Sigmoid colon (tissue), 7 donors: ENCODE measurements around the gene ACOX3. TPM values are rescaled to one million over a fixed set of nuclear protein-coding genes. Genes with fewer than 3 reads are reported as not detected.

ENCODE experiments used
- DNase-seq: peaks from one replicate; pipeline ENCODE4 v3.0.0-alpha.2; 2019
- H3K27ac ChIP-seq, 4 donors: fragments of 200-600 bp; sonication (generic); one replicate each; pipeline ENCODE4 v1.5.1; 2016 to 2019; ENCODE audit warnings: mild to moderate bottlenecking in 1 of 4
- H3K27me3 ChIP-seq, 3 donors: fragments of 200-600 bp; sonication (generic); one replicate each; pipeline ENCODE4 v1.5.1; 2019; ENCODE audit warnings: mild to moderate bottlenecking in 1 of 3
- H3K36me3 ChIP-seq, 4 donors: fragments of 200-600 bp; sonication (generic); one replicate each; pipeline ENCODE4 v1.5.1; 2016 to 2019
- H3K4me1 ChIP-seq, 4 donors: fragments of 200-600 bp; sonication (generic); one replicate each; pipeline ENCODE4 v1.5.1; 2017 to 2019
- H3K4me3 ChIP-seq, 4 donors: fragments of 200-600 bp; sonication (generic); one replicate each; pipeline ENCODE4 v1.5.1; 2017 to 2019; ENCODE audit warnings: mild to moderate bottlenecking in 2 of 4, moderate library complexity in 1 of 4
- H3K9me3 ChIP-seq, 4 donors: fragments of 200-600 bp in 3 of 4; sonication (generic) in 3 of 4; one replicate each; pipeline versions ENCODE4 v1.5.1 to v1.6.1; 2013 to 2019
- EP300 ChIP-seq, 4 donors: sonication (generic); formaldehyde crosslinking; IDR thresholded peaks; one replicate each; pipeline ENCODE4 v1.6.1; 2017; ENCODE audit warnings: antibody characterized with exemption in 4 of 4
- POLR2A ChIP-seq, 2 donors: fragments of 450-650 bp; IDR thresholded peaks; one replicate each; pipeline ENCODE4 v1.6.1; 2016; ENCODE audit warnings: antibody characterized with exemption in 2 of 2, mild to moderate bottlenecking in 2 of 2, moderate library complexity in 2 of 2
- POLR2AphosphoS5 ChIP-seq, 4 donors: sonication (generic); formaldehyde crosslinking; IDR thresholded peaks; one replicate each; pipeline ENCODE4 v1.6.1; 2017; ENCODE audit warnings: antibody characterized with exemption in 4 of 4
- WGBS, 2 donors: extraction: QIAGEN DNeasy Blood & Tissue Kit; methylation state at CpG; one replicate each; pipeline ENCODE4 v1.1.7; 2013; 5-methylcytosine and 5-hydroxymethylcytosine counted together
- intact Hi-C: fragments of 100-400 bp; cut with DNase I; formaldehyde crosslinking; loops from one replicate; pipeline ENCODE4 v1.15.1; 2023
- polyA plus RNA-seq, 3 donors: library from polyadenylated mRNA; stranded (reverse); fragments of 200-250 nt; gene quantifications; one replicate each; pipeline ENCODE4 v1.2.3, GENCODE V29; 2013
- total RNA-seq, 4 donors: library from RNA; depleted of rRNA; stranded (reverse); fragments of >200 nt; gene quantifications; one replicate each; pipeline ENCODE4 v1.1.0, GENCODE V29; 2016
- TF ChIP-seq, protein P1 (sequence below), 4 experiments: fragments of 450-650 bp in 3 of 4; fragments of 200-600 bp in 1 of 4; IDR thresholded peaks; one replicate each; pipeline ENCODE4 v1.5.1; 2016 to 2019; ENCODE audit warnings: antibody characterized with exemption in 4 of 4, mild to moderate bottlenecking in 3 of 4, moderate library complexity in 2 of 4
- donor health status: healthy with polysubstance abuse.
- donor health status: Bipolar disorder and iron deficiency.
- donor health status: healthy.

The ACOX3 gene
- total and polyA plus RNA-seq, 7 donors = 8.4 to 51.0 (median 24.8) TPM

GRCh38 chr4:8398347-8398746 lies 42.2 kb downstream of the ACOX3 start:
- WGBS, 2 donors = 89 to 94% methylated on average over 9 of the region's 9 CpGs
- Histone ChIP-seq H3K9me3 (no peaks in the 10 kb centered on the region), H3K27ac (no peak overlapping the region), H3K4me3 (no peak overlapping the region), H3K4me1 (peaks cover 0 to 42% (median 38%) of the 10 kb centered on the region in 4 donors), H3K36me3 (peaks cover 3 to 45% (median 25%) of the 10 kb centered on the region in 4 donors), H3K27me3 (no peaks in the 10 kb centered on the region)
- intact Hi-C loops = no loop called here
- no peak for DNase-seq
- no peak for TF ChIP-seq POLR2A (IDR thresholded peaks at IDR 0.05)
- no peak for TF ChIP-seq POLR2AphosphoS5 (IDR thresholded peaks at IDR 0.05)
- TF ChIP-seq EP300 (IDR thresholded peaks at IDR 0.05) = no peak
- TF ChIP-seq, protein P1, sequence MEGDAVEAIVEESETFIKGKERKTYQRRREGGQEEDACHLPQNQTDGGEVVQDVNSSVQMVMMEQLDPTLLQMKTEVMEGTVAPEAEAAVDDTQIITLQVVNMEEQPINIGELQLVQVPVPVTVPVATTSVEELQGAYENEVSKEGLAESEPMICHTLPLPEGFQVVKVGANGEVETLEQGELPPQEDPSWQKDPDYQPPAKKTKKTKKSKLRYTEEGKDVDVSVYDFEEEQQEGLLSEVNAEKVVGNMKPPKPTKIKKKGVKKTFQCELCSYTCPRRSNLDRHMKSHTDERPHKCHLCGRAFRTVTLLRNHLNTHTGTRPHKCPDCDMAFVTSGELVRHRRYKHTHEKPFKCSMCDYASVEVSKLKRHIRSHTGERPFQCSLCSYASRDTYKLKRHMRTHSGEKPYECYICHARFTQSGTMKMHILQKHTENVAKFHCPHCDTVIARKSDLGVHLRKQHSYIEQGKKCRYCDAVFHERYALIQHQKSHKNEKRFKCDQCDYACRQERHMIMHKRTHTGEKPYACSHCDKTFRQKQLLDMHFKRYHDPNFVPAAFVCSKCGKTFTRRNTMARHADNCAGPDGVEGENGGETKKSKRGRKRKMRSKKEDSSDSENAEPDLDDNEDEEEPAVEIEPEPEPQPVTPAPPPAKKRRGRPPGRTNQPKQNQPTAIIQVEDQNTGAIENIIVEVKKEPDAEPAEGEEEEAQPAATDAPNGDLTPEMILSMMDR (IDR thresholded peaks at IDR 0.05) = no peak

GRCh38 chr4:8396762-8397406 lies 43.6 kb downstream of the ACOX3 start:
- no peaks in the 10 kb centered on the region for H3K27me3 ChIP-seq
- no peaks in the 10 kb centered on the region for H3K9me3 ChIP-seq
- intact Hi-C loops = no loop called here
- TF ChIP-seq EP300 (IDR thresholded peaks at IDR 0.05) (no peak), POLR2AphosphoS5 (IDR thresholded peaks at IDR 0.05) (no peak), POLR2A (IDR thresholded peaks at IDR 0.05) (no peak)
- TF ChIP-seq, protein P1 (IDR thresholded peaks at IDR 0.05) = no peak
- WGBS, 2 donors = 95 to 96% methylated on average over 27 of the region's 27 CpGs
- H3K4me1 ChIP-seq = peaks cover 0 to 42% (median 39%) of the 10 kb centered on the region in 4 donors
- H3K36me3 ChIP-seq = peaks cover 3 to 45% (median 25%) of the 10 kb centered on the region in 4 donors
- no peak overlapping the region for H3K27ac ChIP-seq
- no peak overlapping the region for H3K4me3 ChIP-seq
- no peak for DNase-seq

DNA sequence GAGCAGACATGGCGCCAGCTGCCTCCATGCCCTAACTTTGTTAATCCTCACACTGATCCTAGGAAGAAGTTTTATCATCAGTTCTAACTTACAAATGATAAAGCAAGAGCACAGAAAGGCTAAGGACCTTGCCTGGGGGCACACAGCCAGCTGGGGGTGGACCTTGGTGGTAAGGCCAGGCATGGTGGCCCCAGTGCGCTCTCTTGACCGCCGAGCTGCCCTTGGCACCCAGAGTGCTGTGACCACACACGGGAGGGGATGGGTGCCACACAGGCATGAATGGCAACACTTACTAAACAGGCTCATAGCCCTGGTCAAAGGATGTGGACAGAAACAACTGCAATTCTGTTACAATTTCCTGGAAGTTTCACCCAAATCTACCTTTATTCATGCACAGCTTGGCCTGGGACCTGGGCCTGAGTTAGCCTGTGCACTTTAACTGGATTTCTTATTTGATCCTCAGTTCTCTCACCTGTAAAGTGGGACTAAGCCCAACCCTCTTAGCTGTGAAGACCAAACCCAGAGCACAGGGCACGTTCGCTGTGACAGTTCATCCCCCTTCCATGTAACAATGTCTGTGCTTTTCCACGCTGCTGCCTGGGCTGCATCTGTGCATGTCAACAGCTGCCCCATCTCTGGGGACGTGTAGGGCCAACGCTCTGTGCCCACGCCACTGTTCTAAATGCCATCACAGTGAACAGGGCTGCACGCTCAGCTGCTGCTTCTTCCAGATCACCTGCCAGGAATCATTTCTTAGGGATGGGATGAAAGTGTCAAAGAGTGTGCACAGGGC lies 44.8 kb downstream of the ACOX3 start:
- Histone ChIP-seq H3K27me3 (no peaks in the 10 kb centered on the region), H3K36me3 (peaks cover 3 to 46% (median 25%) of the 10 kb centered on the region in 4 donors), H3K27ac (peak overlapping the region in 3 of 4 donors; percentile 75 to 82 (median 78)), H3K4me1 (peaks cover 0 to 43% (median 41%) of the 10 kb centered on the region in 4 donors), H3K4me3 (no peak overlapping the region), H3K9me3 (no peaks in the 10 kb centered on the region)
- no peak for DNase-seq
- 93 to 97% methylated on average over 12 of the region's 12 CpGs for WGBS, 2 donors
- TF ChIP-seq EP300 (IDR thresholded peaks at IDR 0.05) = no peak
- TF ChIP-seq, protein P1 (IDR thresholded peaks at IDR 0.05) = no peak
- TF ChIP-seq POLR2AphosphoS5 (IDR thresholded peaks at IDR 0.05) = no peak
- intact Hi-C loops = no loop called here

GRCh38 chr4:8394806-8395205 lies 45.7 kb downstream of the ACOX3 start:
- Histone ChIP-seq H3K9me3 (no peaks in the 10 kb centered on the region), H3K27me3 (no peaks in the 10 kb centered on the region), H3K27ac (peak overlapping the region; percentile 75 to 82 (median 78)), H3K4me1 (peaks cover 0 to 46% (median 41%) of the 10 kb centered on the region in 4 donors), H3K4me3 (no peak overlapping the region), H3K36me3 (peaks cover 3 to 46% (median 25%) of the 10 kb centered on the region in 4 donors)
- 94 to 96% methylated on average over 12 of the region's 12 CpGs for WGBS, 2 donors
- TF ChIP-seq POLR2AphosphoS5 (IDR thresholded peaks at IDR 0.05) (no peak), POLR2A (IDR thresholded peaks at IDR 0.05) (no peak), EP300 (IDR thresholded peaks at IDR 0.05) (no peak)
- TF ChIP-seq, protein P1 (IDR thresholded peaks at IDR 0.05) = no peak
- no peak for DNase-seq
- intact Hi-C loops = no loop called here
